H1 (cell line): Measurements from ENCODE around the gene POU2F1. TPM values are rescaled to one million over a fixed set of nuclear protein-coding genes. Genes with fewer than 3 reads are reported as not detected.

Source experiments
- CBX8 ChIP-seq: fragments of 300-800, 300-1000 bp; sonication (generic); IDR thresholded peaks from 2 replicates; pipeline ENCODE4 v1.7.1; 2016; ENCODE audit warnings: low read depth, low read length, borderline replicate concordance
- CTBP2 ChIP-seq: IDR thresholded peaks from 2 replicates; pipeline ENCODE4 v1.7.0; 2011; ENCODE audit warnings: borderline replicate concordance, mild to moderate bottlenecking, moderate library complexity, mixed read lengths, low read length; ENCODE audit not compliant: insufficient read depth, insufficient read length
- KDM5A ChIP-seq: fragments of 200-600 bp; IDR thresholded peaks from 2 replicates; pipeline ENCODE4 v1.7.1; 2012; ENCODE audit warnings: mild to moderate bottlenecking, low read length, inconsistent platforms, mixed read lengths
- NANOG ChIP-seq: IDR thresholded peaks from 2 replicates; pipeline ENCODE4 v1.6.1; 2011; ENCODE audit warnings: low read length, low read depth, mild to moderate bottlenecking, inconsistent platforms; ENCODE audit not compliant: insufficient read depth, poor library complexity, severe bottlenecking
- SIRT6 ChIP-seq: IDR thresholded peaks from one replicate; pipeline ENCODE4 v1.7.1; 2012; ENCODE audit warnings: low read length, inconsistent platforms
- polyA plus RNA-seq, 7 experiments: library from polyadenylated mRNA; depleted of rRNA in 3 of 7; stranded (reverse) in 5 of 7; unstranded in 2 of 7; fragments of >200 nt in 5 of 7; fragments of 200-250 nt in 2 of 7; gene quantifications; 1 replicate in 5 of 7; 2 replicates in 1 of 7; 4 replicates in 1 of 7; pipeline versions ENCODE4 v1.2.1 to v1.2.3, GENCODE V29; 2011 to 2013; ENCODE audit warnings: missing spikeins in 2 of 7, mixed read lengths in 2 of 7
- total RNA-seq: library from RNA; stranded (reverse); fragmentation: NEBNext Ultra II Directional; extraction: Animal tissue kit (Norgen Biotek cat#: 25700); gene quantifications from 2 replicates; pipeline ENCODE4 v1.2.1, GENCODE V29; 2021

The POU2F1 gene
- total and polyA plus RNA-seq, 2 of the 8 experiments (the other 6 are each of a cell fraction or from before 2014, with no cell fraction given), result 37.0 to 57.2 TPM

- TF ChIP-seq CBX8 (no peak), SIRT6 (no peak), NANOG (no peak), CTBP2 (no peak), KDM5A (no peak)
These were observed 67.8 kb downstream of the POU2F1 start (continued) for GRCh38 chr1:167288390-167289074.
